GM12864 (cell line): ENCODE data around the gene DCUN1D3.

Experiments used
- DNase-seq: peaks from one replicate; pipeline ENCODE4 v3.0.0-alpha.2; 2011; ENCODE audit warnings: low read depth
- H3K4me3 ChIP-seq: 2 replicates; pipeline ENCODE4 v1.5.1; 2011; ENCODE audit warnings: mild to moderate bottlenecking, low read depth, low read length, control low read depth
- CTCF ChIP-seq: IDR thresholded peaks from 2 replicates; pipeline ENCODE4 v1.5.1; 2011; ENCODE audit warnings: low read depth, mild to moderate bottlenecking, moderate library complexity, low read length, control low read depth, inconsistent platforms; ENCODE audit errors: missing control alignments

DCUN1D3 gene

GRCh38 chr16:20830372-20830771, 69.8 kb downstream of the DCUN1D3 start:
- DNase-seq: no peak
- no peak for TF ChIP-seq CTCF
- no peak overlapping the region for H3K4me3 ChIP-seq

- TF ChIP-seq CTCF: no peak
- no peak for DNase-seq
- H3K4me3 ChIP-seq: no peak overlapping the region
Measured at GRCh38 chr16:20829536-20829935, 70.6 kb downstream of the DCUN1D3 start.

DNA sequence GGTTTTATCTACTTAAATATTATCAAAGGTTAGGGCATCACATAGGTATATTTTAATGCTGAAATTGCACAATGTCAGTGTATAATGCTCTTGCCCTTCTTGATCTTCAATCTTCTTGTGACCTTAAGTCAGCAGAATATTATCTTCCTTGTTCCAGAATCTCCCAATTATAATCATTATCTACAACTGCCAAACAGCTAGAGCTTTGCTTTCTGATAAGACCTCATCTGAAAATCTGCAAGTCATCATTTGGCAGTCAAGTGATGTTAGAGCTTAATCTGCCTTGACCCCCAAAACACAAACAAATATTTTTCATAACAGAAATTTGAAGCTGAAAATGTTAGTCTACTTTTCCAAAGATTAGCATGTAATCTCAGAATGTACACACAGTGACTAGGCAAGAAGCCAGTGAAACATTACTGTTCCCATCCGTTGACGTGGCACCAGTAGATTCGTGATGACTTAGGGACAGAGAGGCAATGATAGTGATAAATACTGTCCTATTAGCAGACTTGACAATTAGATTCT, 74.1 kb downstream of the DCUN1D3 start:
- no peak overlapping the region for H3K4me3 ChIP-seq
- DNase-seq: no peak
- TF ChIP-seq CTCF: no peak

- no peak overlapping the region for H3K4me3 ChIP-seq
- no peak for DNase-seq
- no peak for TF ChIP-seq CTCF
Measured at GRCh38 chr16:20822521-20823325, 77.4 kb downstream of the DCUN1D3 start.

DNA sequence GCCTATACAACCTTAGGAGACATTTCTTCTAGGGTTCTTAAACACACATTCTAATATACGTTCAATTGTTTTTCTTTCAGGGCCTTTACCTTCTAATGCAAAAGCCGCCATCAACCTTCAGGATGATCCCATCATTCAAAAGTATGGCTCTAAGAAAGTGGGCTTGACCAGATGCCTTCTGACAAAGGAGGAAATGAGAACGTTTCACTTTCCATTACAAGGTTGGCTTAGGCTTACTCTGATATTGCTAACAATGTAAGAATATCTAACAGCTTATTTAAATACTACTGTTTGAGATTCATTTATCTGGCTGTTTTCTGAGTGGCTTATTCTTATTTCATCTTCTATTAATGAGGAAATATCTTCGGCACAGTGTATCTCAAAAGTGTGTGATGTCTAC, 78.5 kb downstream of the DCUN1D3 start:
- DNase-seq: no peak
- no peak overlapping the region for H3K4me3 ChIP-seq

DNA sequence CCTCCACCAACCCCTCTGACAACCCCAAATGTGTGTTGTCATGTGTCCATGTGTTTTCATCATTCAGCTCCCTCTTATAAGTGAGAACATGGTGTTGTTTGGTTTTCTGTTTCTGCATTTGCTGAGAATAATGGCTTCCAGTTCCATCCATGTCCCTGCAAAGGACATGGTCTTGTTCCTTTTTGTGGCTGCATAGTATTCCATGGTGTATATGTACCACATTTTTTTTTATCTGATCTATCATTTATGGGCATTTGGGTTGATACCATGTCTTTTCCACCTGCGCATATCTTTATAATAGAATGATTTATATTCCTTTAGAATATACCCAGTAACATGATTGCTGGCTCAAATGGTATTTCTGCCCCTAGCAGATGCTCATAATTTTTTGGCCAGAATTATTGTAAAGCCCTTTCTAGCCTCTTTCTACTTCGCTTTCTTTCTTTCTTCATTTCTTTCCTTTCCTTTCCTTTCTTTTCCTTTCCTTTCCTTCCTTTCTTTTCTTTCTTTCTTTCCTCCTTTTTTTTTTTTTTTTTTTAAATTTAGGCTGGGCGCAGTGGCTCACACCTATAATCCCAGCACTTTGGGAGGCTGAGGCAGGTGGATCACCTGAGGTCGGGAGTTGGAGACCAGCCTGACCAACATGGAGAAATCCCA, 81.1 kb downstream of the DCUN1D3 start:
- no peak overlapping the region for H3K4me3 ChIP-seq
- no peak for TF ChIP-seq CTCF
- no peak for DNase-seq

More for the DNA sequence above, 78.5 kb downstream of the DCUN1D3 start:
- TF ChIP-seq CTCF: no peak
